GM10847 (cell line): ENCODE data around the gene GCAT.

ENCODE experiments used
- POLR2A ChIP-seq: IDR thresholded peaks from 2 replicates; pipeline ENCODE4 v1.6.1; 2011; ENCODE audit not compliant: insufficient read length; ENCODE audit errors: extremely low read depth

The GCAT gene

GRCh38 chr22:37802310-37803194 is 5.2 kb upstream of the GCAT start:
- TF ChIP-seq POLR2A = no peak

GRCh38 chr22:37803195-37803638 is 4.5 kb upstream of the GCAT start:
- no peak for TF ChIP-seq POLR2A

- TF ChIP-seq POLR2A = no peak
Observed at GRCh38 chr22:37803639-37804351, 3.9 kb upstream of the GCAT start.

- no peak for TF ChIP-seq POLR2A
Observed at GRCh38 chr22:37804352-37804880, 3.3 kb upstream of the GCAT start.

- no peak for TF ChIP-seq POLR2A
Observed at GRCh38 chr22:37804881-37805809, 2.6 kb upstream of the GCAT start.

- no peak for TF ChIP-seq POLR2A
Observed at GRCh38 chr22:37805810-37806277, 1.9 kb upstream of the GCAT start.

GRCh38 chr22:37806409-37807333 is 1.1 kb upstream of the GCAT start:
- no peak for TF ChIP-seq POLR2A

- no peak for TF ChIP-seq POLR2A
Observed at GRCh38 chr22:37808294-37808657, 542 bp downstream of the GCAT start.

- TF ChIP-seq POLR2A = no peak
Observed at GRCh38 chr22:37809672-37810333, 2.1 kb downstream of the GCAT start.

GRCh38 chr22:37811867-37812266 is 4.1 kb downstream of the GCAT start:
- TF ChIP-seq POLR2A = no peak

- no peak for TF ChIP-seq POLR2A
Observed at GRCh38 chr22:37812869-37813678, 5.3 kb downstream of the GCAT start.

- no peak for TF ChIP-seq POLR2A
Observed at GRCh38 chr22:37815593-37815992, 7.9 kb downstream of the GCAT start.
